Activated B cell treated with CpG ODN at 0.5 μM for 24 hours (primary cell): Measurements from ENCODE around the gene PIP5K1B. TPM values are rescaled to one million over a fixed set of nuclear protein-coding genes. Genes with fewer than 3 reads are reported as not detected.

Experiments
- ATAC-seq: fragments of 200-7000 bp; cut with Tn5 transposase; one replicate; pipeline ENCODE4 v1.10.0; 2021; ENCODE audit warnings: low read depth, mild to moderate bottlenecking, moderate library complexity
- CTCF ChIA-PET: fragments of 350-600 bp; sonication (Branson Sonifier 250); formaldehyde crosslinking; loops from one replicate; lab custom pipeline; 2021; ENCODE audit warnings: antibody characterized with exemption; lab: Charles Lee
- POLR2A ChIA-PET: fragments of 350-600 bp; sonication (Branson Sonifier 250); formaldehyde crosslinking; loops from one replicate; lab custom pipeline; 2021; ENCODE audit warnings: antibody characterized with exemption; lab: Charles Lee
- DNase-seq: peaks from one replicate; pipeline ENCODE4 v3.0.0; 2022
- H3K27ac Mint-ChIP-seq: one replicate; pipeline ENCODE4 v1.8.0; 2020; ENCODE audit warnings: mixed read lengths
- H3K27me3 Mint-ChIP-seq: one replicate; pipeline ENCODE4 v1.8.0; 2021; ENCODE audit warnings: mixed read lengths
- H3K36me3 Mint-ChIP-seq: one replicate; pipeline ENCODE4 v1.8.0; 2021; ENCODE audit warnings: low read depth, mixed read lengths
- H3K4me1 Mint-ChIP-seq: one replicate; pipeline ENCODE4 v1.8.0; 2021; ENCODE audit warnings: mixed read lengths
- H3K4me3 Mint-ChIP-seq: one replicate; pipeline ENCODE4 v1.8.0; 2020; ENCODE audit warnings: mild to moderate bottlenecking, mixed read lengths
- H3K9me3 Mint-ChIP-seq: one replicate; pipeline ENCODE4 v1.8.0; 2020; ENCODE audit warnings: mixed read lengths
- intact Hi-C: fragments of 100-400 bp; cut with micrococcal nuclease; formaldehyde crosslinking; loops from one replicate; pipeline ENCODE4 v1.15.1; 2024
- total RNA-seq: library from RNA; stranded (reverse); gene quantifications from 2 replicates; pipeline ENCODE4 v1.2.3, GENCODE V29; 2022
- TF ChIP-seq, protein P1 (sequence below): fragments of 200-600 bp; IDR thresholded peaks from one replicate; pipeline ENCODE4 v1.8.0; 2022; ENCODE audit warnings: antibody characterized with exemption, mild to moderate bottlenecking

Gene PIP5K1B
- total RNA-seq, 1 donor from 2014 or later = 22.0 TPM

DNA sequence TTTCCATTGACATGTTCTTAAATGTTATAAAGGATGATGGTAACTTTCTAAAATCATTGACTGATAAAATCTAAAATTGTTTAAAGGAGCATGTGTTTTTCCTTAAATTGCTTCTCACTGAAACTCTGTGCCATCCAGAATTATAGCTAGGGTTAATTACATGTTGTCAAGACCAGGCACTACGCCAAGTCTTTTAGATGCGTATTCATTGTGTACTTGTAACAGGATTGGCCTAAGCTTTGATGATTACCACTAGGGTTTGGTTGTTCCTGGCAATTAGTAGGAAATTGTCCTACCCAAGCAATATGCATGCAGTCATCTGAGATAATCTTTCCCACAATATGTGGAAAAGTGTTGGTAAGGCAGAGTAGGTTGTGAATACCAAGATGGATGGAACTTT is 265.1 kb downstream of the PIP5K1B start:
- CTCF ChIA-PET = no interaction called here
- TF ChIP-seq, protein P1, sequence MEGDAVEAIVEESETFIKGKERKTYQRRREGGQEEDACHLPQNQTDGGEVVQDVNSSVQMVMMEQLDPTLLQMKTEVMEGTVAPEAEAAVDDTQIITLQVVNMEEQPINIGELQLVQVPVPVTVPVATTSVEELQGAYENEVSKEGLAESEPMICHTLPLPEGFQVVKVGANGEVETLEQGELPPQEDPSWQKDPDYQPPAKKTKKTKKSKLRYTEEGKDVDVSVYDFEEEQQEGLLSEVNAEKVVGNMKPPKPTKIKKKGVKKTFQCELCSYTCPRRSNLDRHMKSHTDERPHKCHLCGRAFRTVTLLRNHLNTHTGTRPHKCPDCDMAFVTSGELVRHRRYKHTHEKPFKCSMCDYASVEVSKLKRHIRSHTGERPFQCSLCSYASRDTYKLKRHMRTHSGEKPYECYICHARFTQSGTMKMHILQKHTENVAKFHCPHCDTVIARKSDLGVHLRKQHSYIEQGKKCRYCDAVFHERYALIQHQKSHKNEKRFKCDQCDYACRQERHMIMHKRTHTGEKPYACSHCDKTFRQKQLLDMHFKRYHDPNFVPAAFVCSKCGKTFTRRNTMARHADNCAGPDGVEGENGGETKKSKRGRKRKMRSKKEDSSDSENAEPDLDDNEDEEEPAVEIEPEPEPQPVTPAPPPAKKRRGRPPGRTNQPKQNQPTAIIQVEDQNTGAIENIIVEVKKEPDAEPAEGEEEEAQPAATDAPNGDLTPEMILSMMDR = no peak
- Mint-ChIP-seq H3K4me1 (peaks cover 24% of the 10 kb centered on the region), H3K27me3 (no peaks in the 10 kb centered on the region), H3K9me3 (no peaks in the 10 kb centered on the region), H3K4me3 (no peak overlapping the region), H3K36me3 (peaks cover 36% of the 10 kb centered on the region), H3K27ac (no peak overlapping the region)
- ATAC-seq = no peak
- no peak for DNase-seq
- POLR2A ChIA-PET = no interaction called here
- intact Hi-C loops = no loop called here

DNA sequence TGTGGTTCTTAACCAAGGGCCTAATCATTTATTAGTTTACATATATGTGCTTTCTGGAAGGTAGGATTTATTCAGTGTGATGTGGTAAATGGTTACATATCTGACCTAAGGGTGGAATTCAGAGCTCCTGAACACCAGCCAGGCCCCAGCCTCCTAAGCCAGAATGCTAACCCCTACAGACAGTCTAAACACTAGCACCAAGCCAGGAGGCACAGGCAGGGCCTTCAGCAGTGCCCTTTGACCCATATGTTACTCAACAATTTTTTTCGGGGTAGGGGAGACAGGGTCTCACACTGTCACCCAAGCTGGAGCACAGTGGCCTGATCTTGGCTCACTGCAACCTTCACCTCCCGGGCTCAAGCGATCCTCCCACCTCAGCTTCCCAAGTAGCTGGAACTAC is 268.6 kb downstream of the PIP5K1B start:
- H3K36me3 Mint-ChIP-seq = peaks cover 20% of the 10 kb centered on the region
- ChIA-PET POLR2A (interaction anchor here (0.5 kb wide), 1 partner anchor 335 kb away, joined by 4 read pairs; no protein-coding TSS in a partner anchor), CTCF (no interaction called here)
- H3K27ac Mint-ChIP-seq = no peak overlapping the region
- TF ChIP-seq, protein P1 = no peak
- no peak overlapping the region for H3K4me3 Mint-ChIP-seq
- H3K9me3 Mint-ChIP-seq = no peaks in the 10 kb centered on the region
- DNase-seq = no peak
- H3K27me3 Mint-ChIP-seq = no peaks in the 10 kb centered on the region
- ATAC-seq = no peak
- H3K4me1 Mint-ChIP-seq = peaks cover 43% of the 10 kb centered on the region
- intact Hi-C loops = no loop called here

DNA sequence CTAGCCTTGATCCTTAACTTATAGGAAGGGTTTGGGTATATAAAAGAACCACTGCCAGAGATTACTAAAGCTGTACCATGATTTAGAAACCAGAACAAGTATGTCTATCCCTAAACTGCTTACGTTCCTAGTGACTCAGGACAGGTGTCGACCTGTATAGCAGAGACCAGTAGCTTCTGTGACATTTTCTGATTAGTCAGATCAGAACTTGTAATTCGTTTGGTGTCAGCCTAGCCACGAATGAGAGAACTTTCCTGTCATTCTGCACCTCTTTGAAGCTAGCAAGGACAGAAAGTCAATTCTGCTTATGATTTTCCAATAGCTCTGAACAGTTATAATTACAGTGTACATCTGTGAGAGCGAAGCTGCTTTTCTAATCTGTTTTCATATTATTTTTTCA is 269.4 kb downstream of the PIP5K1B start:
- H3K27me3 Mint-ChIP-seq = no peaks in the 10 kb centered on the region
- peak; percentile 46 for ATAC-seq
- CTCF ChIA-PET = interaction anchor here (0.6 to 1.0 kb wide), 2 partner anchors 23 to 25 kb away, joined by 3 read pairs; no protein-coding TSS in a partner anchor
- no peak overlapping the region for H3K4me3 Mint-ChIP-seq
- H3K9me3 Mint-ChIP-seq = no peaks in the 10 kb centered on the region
- intact Hi-C loops = no loop called here
- peaks cover 19% of the 10 kb centered on the region for H3K36me3 Mint-ChIP-seq
- peaks cover 50% of the 10 kb centered on the region for H3K4me1 Mint-ChIP-seq
- no peak overlapping the region for H3K27ac Mint-ChIP-seq
- TF ChIP-seq, protein P1 = no peak
- POLR2A ChIA-PET = interaction anchor here (1.1 kb wide), 1 partner anchor 18 kb away, joined by 4 read pairs; no protein-coding TSS in a partner anchor
- no peak for DNase-seq

DNA sequence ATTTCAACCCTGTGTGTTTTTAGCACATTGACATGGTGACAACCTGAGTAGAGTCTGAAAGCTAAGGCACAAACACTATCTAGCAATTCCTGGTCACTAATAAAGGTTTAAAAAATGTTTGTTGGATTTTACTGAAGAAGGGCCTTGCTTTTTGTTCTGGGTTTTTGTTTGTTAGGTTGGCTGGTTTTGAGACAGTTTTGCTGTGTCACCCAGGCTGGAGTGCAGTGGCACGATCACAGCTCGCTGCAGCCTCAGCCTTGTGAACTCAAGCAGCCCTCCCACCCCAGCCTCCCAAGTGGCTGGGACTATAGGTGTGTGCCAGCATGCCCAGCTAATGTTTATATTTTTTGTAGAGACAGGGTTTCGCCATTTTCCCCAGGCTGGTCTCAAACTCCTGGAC is 269.9 kb downstream of the PIP5K1B start:
- H3K9me3 Mint-ChIP-seq = no peaks in the 10 kb centered on the region
- H3K36me3 Mint-ChIP-seq = peaks cover 17% of the 10 kb centered on the region
- H3K4me1 Mint-ChIP-seq = peaks cover 53% of the 10 kb centered on the region
- intact Hi-C loops = no loop called here
- ATAC-seq (peak; percentile 6), DNase-seq (no peak)
- no peak overlapping the region for H3K27ac Mint-ChIP-seq
- H3K4me3 Mint-ChIP-seq = no peak overlapping the region
- TF ChIP-seq, protein P1 = no peak
- CTCF ChIA-PET = interaction anchor here (0.6 to 1.0 kb wide), 2 partner anchors 23 to 24 kb away, joined by 3 read pairs; no protein-coding TSS in a partner anchor
- POLR2A ChIA-PET = interaction anchor here (1.1 kb wide), 1 partner anchor 18 kb away, joined by 4 read pairs; no protein-coding TSS in a partner anchor
- H3K27me3 Mint-ChIP-seq = no peaks in the 10 kb centered on the region

DNA sequence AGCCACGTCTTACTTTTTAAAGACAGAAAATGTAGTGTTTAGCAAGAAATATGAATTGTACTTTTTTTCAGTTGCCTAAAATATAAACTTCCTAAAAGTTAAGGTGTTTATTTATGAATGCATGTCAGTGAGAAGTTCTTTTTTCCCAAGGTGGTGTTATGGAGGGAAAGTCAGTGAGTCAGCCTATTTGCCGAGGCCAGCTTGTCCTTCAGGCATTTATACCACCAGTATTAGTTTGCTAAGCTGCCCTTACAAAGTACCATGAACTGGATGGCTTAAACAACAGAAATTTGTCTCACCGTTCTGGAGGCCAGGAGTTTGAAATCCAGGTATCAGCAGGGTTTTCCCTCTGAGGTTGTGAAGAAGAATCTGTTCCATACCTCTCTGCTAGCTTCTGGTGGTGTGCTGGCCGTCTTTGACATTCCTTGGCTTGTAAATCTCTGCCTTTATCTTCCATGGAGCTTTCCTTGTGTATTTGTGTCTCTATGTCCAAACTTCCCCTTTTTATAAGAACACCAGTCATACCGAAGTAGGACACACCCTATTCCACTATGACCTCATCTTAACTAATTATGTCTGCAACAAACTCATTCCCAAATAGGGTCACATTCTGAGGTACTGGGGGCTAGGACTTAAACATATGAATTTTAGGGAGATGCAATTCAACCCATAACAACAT is 270.5 kb downstream of the PIP5K1B start:
- Mint-ChIP-seq H3K36me3 (peaks cover 15% of the 10 kb centered on the region), H3K4me3 (peak overlapping the region; percentile 3), H3K27me3 (no peaks in the 10 kb centered on the region), H3K27ac (no peak overlapping the region), H3K9me3 (no peaks in the 10 kb centered on the region), H3K4me1 (peaks cover 56% of the 10 kb centered on the region)
- ATAC-seq (peak; percentile 44), DNase-seq (no peak)
- intact Hi-C loops = no loop called here
- POLR2A ChIA-PET = no interaction called here
- CTCF ChIA-PET = interaction anchor here (1.0 to 1.2 kb wide), 2 partner anchors 24 to 60 kb away, joined by 3 read pairs; partner anchors contain the start of gene FXN
- TF ChIP-seq, protein P1 = no peak
